DOHH2 (cell line): ENCODE data around the gene GPX2.

Experiments used
- H3F3A ChIP-seq: fragments of 200-600 bp; sonication (generic), shearing (Covaris generic); 2 replicates; pipeline ENCODE4 v1.6.0; 2016; ENCODE audit warnings: antibody characterized with exemption, mild to moderate bottlenecking; ENCODE audit not compliant: control insufficient read depth, insufficient read depth
- H3K27ac ChIP-seq: fragments of 200-600 bp; sonication (generic); 2 replicates; pipeline ENCODE4 v1.5.1; 2014; ENCODE audit warnings: low read depth, mild to moderate bottlenecking, low read length, moderate library complexity
- H3K27me3 ChIP-seq: fragments of 200-600 bp; sonication (generic); 2 replicates; pipeline ENCODE4 v1.6.1; 2014; ENCODE audit warnings: mild to moderate bottlenecking, low read length, mixed read lengths; ENCODE audit not compliant: control insufficient read depth
- H3K36me3 ChIP-seq: fragments of 200-600 bp; sonication (generic); 2 replicates; pipeline ENCODE4 v1.6.1; 2014; ENCODE audit warnings: mild to moderate bottlenecking, low read length, moderate library complexity, mixed read lengths; ENCODE audit not compliant: control insufficient read depth
- H3K4me1 ChIP-seq: fragments of 200-600 bp; sonication (generic); 2 replicates; pipeline ENCODE4 v1.6.1; 2014; ENCODE audit warnings: mild to moderate bottlenecking, low read length, mixed read lengths; ENCODE audit not compliant: control insufficient read depth
- H3K4me2 ChIP-seq: fragments of 200-600 bp; sonication (generic); 2 replicates; pipeline ENCODE4 v1.6.0; 2014; ENCODE audit warnings: mild to moderate bottlenecking, low read length, moderate library complexity
- H3K4me3 ChIP-seq: fragments of 200-600 bp; sonication (generic); 2 replicates; pipeline ENCODE4 v1.5.1; 2014; ENCODE audit warnings: mild to moderate bottlenecking, low read length, mixed read lengths
- H3K79me2 ChIP-seq: fragments of 200-600 bp; sonication (generic); 2 replicates; pipeline ENCODE4 v1.6.1; 2014; ENCODE audit warnings: mild to moderate bottlenecking, low read length, mixed read lengths; ENCODE audit not compliant: control insufficient read depth
- H3K9me2 ChIP-seq: fragments of 200-600 bp; sonication (generic); replicated peaks from 2 replicates; pipeline ENCODE4 v1.6.1; 2014; ENCODE audit warnings: mild to moderate bottlenecking, low read length, mixed read lengths; ENCODE audit not compliant: control insufficient read depth
- H3K9me3 ChIP-seq: fragments of 200-600 bp; sonication (generic); 2 replicates; pipeline ENCODE4 v1.6.1; 2014; ENCODE audit warnings: antibody characterized with exemption, low read length, mixed read lengths; ENCODE audit not compliant: control insufficient read depth, insufficient read depth
- H4K20me1 ChIP-seq: fragments of 200-600 bp; sonication (generic); 2 replicates; pipeline ENCODE4 v1.6.0; 2014; ENCODE audit warnings: low read depth, mild to moderate bottlenecking, antibody characterized with exemption, low read length, moderate library complexity; ENCODE audit not compliant: control insufficient read depth, insufficient read depth
- CTCF ChIP-seq: fragments of 200-600 bp; sonication (generic); IDR thresholded peaks from one replicate; pipeline ENCODE4 v1.5.1; 2014; ENCODE audit warnings: antibody characterized with exemption, mild to moderate bottlenecking, low read depth, low read length; ENCODE audit not compliant: poor library complexity, severe bottlenecking
- EZH2phosphoT487 ChIP-seq: fragments of 200-600 bp; sonication (generic); IDR thresholded peaks from 2 replicates; pipeline ENCODE4 v1.6.1; 2017; ENCODE audit warnings: borderline replicate concordance, mild to moderate bottlenecking, antibody characterized with exemption, low read length, moderate library complexity, mixed read lengths

The GPX2 gene

GRCh38 chr14:64952598-64953309, 10.2 kb upstream of the GPX2 start:
- Histone ChIP-seq H3K79me2 (no peaks in the 10 kb centered on the region), H3K36me3 (no peaks in the 10 kb centered on the region), H3K4me1 (peaks cover 8% of the 10 kb centered on the region), H3K4me3 (no peak overlapping the region), H3K27me3 (no peaks in the 10 kb centered on the region), H3F3A (no peaks in the 10 kb centered on the region), H3K9me2 (no peaks in the 10 kb centered on the region), H3K4me2 (no peak overlapping the region), H4K20me1 (no peaks in the 10 kb centered on the region), H3K9me3 (no peaks in the 10 kb centered on the region), H3K27ac (no peak overlapping the region)
- TF ChIP-seq EZH2phosphoT487: no peak
- TF ChIP-seq CTCF: peak; percentile 22

GRCh38 chr14:64951724-64952123, 9.2 kb upstream of the GPX2 start:
- no peak overlapping the region for H3K27ac ChIP-seq
- H3K36me3 ChIP-seq: no peaks in the 10 kb centered on the region
- H3K79me2 ChIP-seq: no peaks in the 10 kb centered on the region
- H3F3A ChIP-seq: no peaks in the 10 kb centered on the region
- H3K4me3 ChIP-seq: no peak overlapping the region
- H3K4me2 ChIP-seq: no peak overlapping the region
- H3K27me3 ChIP-seq: no peaks in the 10 kb centered on the region
- TF ChIP-seq EZH2phosphoT487: no peak
- no peak for TF ChIP-seq CTCF
- 0 out of 2 replicates have a peak, but pooled peaks cover 3% of the 10 kb centered on the region for H4K20me1 ChIP-seq
- H3K9me3 ChIP-seq: no peaks in the 10 kb centered on the region
- H3K9me2 ChIP-seq: no peaks in the 10 kb centered on the region
- peaks cover 8% of the 10 kb centered on the region for H3K4me1 ChIP-seq

- Histone ChIP-seq H3K9me3 (no peaks in the 10 kb centered on the region), H3K27ac (no peak overlapping the region), H3K27me3 (no peaks in the 10 kb centered on the region), H3K36me3 (no peaks in the 10 kb centered on the region), H3F3A (no peaks in the 10 kb centered on the region), H3K4me3 (no peak overlapping the region), H3K4me1 (peaks cover 8% of the 10 kb centered on the region), H4K20me1 (0 out of 2 replicates have a peak, but pooled peaks cover 3% of the 10 kb centered on the region), H3K4me2 (no peak overlapping the region), H3K9me2 (no peaks in the 10 kb centered on the region), H3K79me2 (no peaks in the 10 kb centered on the region)
- no peak for TF ChIP-seq EZH2phosphoT487
- no peak for TF ChIP-seq CTCF
These were observed 8.7 kb upstream of the GPX2 start for GRCh38 chr14:64951291-64951690.
